ENCODE results near the gene DCLK3. TPM values are rescaled to one million over a fixed set of nuclear protein-coding genes. Genes with fewer than 3 reads are reported as not detected.

The DCLK3 gene
- polyA plus RNA-seq, 3 donors from 2014 or later, result not detected

DNA sequence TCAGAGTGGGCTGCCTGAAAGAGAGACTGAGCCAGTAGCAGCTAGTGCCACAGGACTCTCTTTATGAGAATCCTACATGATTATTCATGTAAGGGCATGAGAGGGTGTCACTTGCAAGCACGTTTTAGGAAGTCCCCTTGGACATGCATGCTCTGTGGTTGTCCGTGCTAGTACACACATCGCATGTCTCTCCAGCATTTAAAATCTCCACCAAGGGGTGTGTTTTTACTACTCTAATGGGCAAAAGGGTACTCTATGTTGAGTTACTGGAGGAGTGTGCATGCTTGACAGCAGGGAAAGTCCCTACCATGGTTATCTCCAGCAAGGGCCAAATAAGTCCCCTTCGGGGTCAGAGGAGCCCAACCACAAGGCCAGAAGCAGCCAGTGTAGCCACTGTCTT is 70.7 kb downstream of the DCLK3 start:
- Mint-ChIP-seq H3K4me3 (no peak overlapping the region), H3K27me3 (ENCODE audit: low read depth in 3 of 3) (peaks cover 0 to 2% (median 2%) of the 10 kb centered on the region in 3 donors), H3K9me3 (no peaks in the 10 kb centered on the region), H3K36me3 (no peaks in the 10 kb centered on the region), H3K4me1 (no peaks in the 10 kb centered on the region), H3K27ac (no peak overlapping the region)
- no peak for DNase-seq

DNA sequence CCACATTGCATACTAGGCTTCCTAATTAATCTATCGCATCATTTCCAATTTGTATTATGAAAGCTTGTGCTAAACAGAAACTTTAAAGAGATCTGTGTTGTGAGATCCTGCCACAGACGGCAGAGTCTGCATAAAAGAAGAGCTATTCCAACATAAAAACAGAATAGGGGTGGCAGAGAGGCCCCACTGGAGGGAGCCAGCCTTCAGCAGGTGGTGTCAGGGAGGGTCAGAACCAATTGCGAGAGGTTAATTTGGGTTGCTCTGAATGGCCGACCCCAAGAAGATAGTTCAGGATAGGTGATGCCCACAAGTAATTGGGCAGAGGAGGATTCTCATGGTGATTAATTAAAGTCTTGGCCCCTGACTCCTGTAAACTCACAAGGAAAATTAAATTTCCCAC is 74.8 kb downstream of the DCLK3 start:
- Mint-ChIP-seq H3K27me3 (ENCODE audit: low read depth in 3 of 3) (peaks cover 0 to 2% (median 0%) of the 10 kb centered on the region in 3 donors), H3K36me3 (no peaks in the 10 kb centered on the region), H3K4me1 (no peaks in the 10 kb centered on the region), H3K27ac (no peak overlapping the region), H3K4me3 (no peak overlapping the region), H3K9me3 (peaks cover 0 to 2% (median 0%) of the 10 kb centered on the region in 6 donors)
- no peak for DNase-seq

DNA sequence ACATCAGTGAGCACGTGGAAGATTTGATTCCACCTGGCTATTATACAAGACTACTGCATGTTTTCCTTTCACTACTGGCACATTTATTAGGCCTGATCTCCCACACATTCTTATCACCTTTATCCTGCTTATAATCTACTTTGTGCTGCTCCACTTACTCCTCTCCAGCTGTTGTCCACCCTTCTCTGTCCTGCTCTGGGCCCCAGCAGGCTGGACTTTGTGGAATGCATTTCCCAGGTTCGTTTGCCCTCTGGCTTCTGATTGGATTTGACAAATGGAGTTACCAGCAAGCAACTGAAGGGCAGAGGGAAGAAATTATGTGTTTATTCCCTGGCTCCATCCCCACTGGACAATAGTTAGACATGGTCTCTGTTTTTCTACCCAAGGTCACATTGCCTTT is 75.5 kb downstream of the DCLK3 start:
- no peaks in the 10 kb centered on the region for H3K36me3 Mint-ChIP-seq
- peaks cover 0 to 2% (median 0%) of the 10 kb centered on the region in 3 donors for H3K27me3 Mint-ChIP-seq (ENCODE audit: low read depth in 3 of 3)
- H3K27ac Mint-ChIP-seq, result no peak overlapping the region
- H3K4me1 Mint-ChIP-seq, result no peaks in the 10 kb centered on the region
- peaks cover 0 to 2% (median 0%) of the 10 kb centered on the region in 6 donors for H3K9me3 Mint-ChIP-seq
- no peak for DNase-seq
- no peak overlapping the region for H3K4me3 Mint-ChIP-seq

DNA sequence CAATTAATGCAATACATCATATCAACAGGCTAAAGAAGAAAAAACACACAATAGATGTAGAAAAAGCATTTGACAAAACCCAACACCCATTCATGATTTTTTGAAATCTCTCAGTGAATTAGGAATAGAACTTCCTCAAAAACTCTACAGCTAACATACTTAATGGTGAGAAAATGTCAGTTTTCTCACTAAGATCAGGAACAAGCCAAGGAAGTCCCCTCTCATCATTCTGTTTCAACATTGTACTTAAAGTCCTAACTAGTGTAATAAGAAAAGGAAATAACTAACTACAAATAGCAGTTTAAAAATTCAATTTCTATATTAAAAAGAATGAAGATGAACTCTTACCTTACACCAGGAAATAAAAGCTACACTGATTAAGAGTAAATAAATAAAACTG is 77.8 kb downstream of the DCLK3 start:
- H3K9me3 Mint-ChIP-seq, result peaks cover 1 to 4% (median 2%) of the 10 kb centered on the region in 6 donors
- DNase-seq, result no peak
- no peak overlapping the region for H3K4me3 Mint-ChIP-seq
- H3K4me1 Mint-ChIP-seq, result no peaks in the 10 kb centered on the region
- H3K36me3 Mint-ChIP-seq, result peaks cover 0 to 3% (median 0%) of the 10 kb centered on the region in 3 donors
- H3K27me3 Mint-ChIP-seq (ENCODE audit: low read depth in 3 of 3), result peaks cover 1 to 7% (median 2%) of the 10 kb centered on the region in 3 donors
- no peak overlapping the region for H3K27ac Mint-ChIP-seq

- Mint-ChIP-seq H3K36me3 (peaks cover 7 to 14% (median 12%) of the 10 kb centered on the region in 3 donors), H3K9me3 (peaks cover 11 to 41% (median 21%) of the 10 kb centered on the region in 6 donors), H3K27me3 (ENCODE audit: low read depth in 3 of 3) (peaks cover 0 to 12% (median 3%) of the 10 kb centered on the region in 3 donors), H3K27ac (no peak overlapping the region), H3K4me3 (no peak overlapping the region), H3K4me1 (no peaks in the 10 kb centered on the region)
- no peak for DNase-seq
Observed at GRCh38 chr3:36681867-36682266, 82.5 kb downstream of the DCLK3 start.

DNA sequence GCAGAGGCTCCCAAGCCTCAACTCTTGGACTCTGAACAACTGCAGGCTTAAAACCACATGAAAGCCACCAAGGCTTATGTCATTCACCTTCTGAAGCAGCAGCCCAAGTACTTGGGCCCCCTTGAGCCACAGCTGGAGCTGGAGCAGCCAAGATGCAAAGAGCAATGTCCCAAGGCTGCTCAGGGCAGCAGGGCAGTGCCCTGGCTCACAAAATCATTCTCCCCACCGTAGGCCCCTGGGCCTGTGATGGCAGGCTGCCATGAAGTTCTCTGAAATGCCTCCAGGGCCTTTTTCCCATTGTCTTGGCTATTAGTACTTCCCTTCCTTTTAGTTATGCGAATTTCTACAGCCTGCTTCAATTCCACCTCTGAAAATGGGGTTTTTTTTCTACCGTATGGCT is 83.4 kb downstream of the DCLK3 start:
- DNase-seq, result no peak
- no peak overlapping the region for H3K4me3 Mint-ChIP-seq
- peaks cover 11 to 41% (median 21%) of the 10 kb centered on the region in 6 donors for H3K9me3 Mint-ChIP-seq
- H3K36me3 Mint-ChIP-seq, result peaks cover 7 to 14% (median 12%) of the 10 kb centered on the region in 3 donors
- no peak overlapping the region for H3K27ac Mint-ChIP-seq
- H3K27me3 Mint-ChIP-seq (ENCODE audit: low read depth in 3 of 3), result peaks cover 0 to 12% (median 3%) of the 10 kb centered on the region in 3 donors
- H3K4me1 Mint-ChIP-seq, result no peaks in the 10 kb centered on the region

DNA sequence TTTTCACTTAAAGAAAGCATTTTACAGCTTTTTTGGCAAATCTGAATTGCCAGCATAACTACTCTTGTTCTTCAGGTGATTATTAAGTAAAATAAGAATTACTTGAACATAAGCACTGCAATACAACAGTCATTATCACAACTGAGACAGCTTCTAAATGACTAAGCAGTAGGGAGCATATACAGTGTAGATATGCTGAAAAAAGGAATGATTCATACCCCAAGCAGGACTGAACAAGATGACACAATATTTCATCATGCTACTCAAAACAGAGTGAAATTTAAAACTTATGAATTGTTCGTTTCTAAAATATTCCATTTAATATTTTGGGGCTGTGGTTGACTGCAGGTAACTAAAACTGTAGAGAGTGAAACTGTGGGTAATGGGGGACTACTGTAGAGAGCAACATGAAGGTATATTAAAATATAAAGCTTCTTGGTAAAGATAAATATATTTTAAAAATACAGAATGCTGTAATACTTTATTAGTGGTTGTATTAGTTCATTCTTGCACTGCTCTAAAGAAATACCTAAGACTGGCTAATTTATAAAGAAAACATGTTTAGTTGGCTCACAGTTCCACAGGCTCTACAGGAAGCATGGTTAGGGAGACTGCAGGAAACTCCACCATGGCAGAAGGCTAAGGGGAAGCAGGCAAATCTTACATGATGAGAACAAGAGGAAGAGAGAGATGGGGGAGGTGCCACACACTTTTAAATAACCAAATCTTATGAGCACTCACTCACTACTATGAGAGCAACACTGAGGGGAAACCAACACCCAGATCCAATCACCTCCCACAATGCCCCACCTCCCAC is 84.8 kb downstream of the DCLK3 start:
- Mint-ChIP-seq H3K36me3 (peaks cover 7 to 14% (median 12%) of the 10 kb centered on the region in 3 donors), H3K9me3 (peaks cover 9 to 43% (median 21%) of the 10 kb centered on the region in 6 donors), H3K4me1 (no peaks in the 10 kb centered on the region), H3K27me3 (ENCODE audit: low read depth in 3 of 3) (peaks cover 0 to 12% (median 3%) of the 10 kb centered on the region in 3 donors), H3K27ac (no peak overlapping the region), H3K4me3 (no peak overlapping the region)
- no peak for DNase-seq

GRCh38 chr3:36678216-36679013 is 85.9 kb downstream of the DCLK3 start:
- Mint-ChIP-seq H3K4me3 (no peak overlapping the region), H3K27me3 (ENCODE audit: low read depth in 3 of 3) (peaks cover 2 to 11% (median 3%) of the 10 kb centered on the region in 3 donors), H3K36me3 (peaks cover 7 to 14% (median 12%) of the 10 kb centered on the region in 3 donors), H3K9me3 (peaks cover 12 to 43% (median 21%) of the 10 kb centered on the region in 6 donors), H3K27ac (no peak overlapping the region), H3K4me1 (no peaks in the 10 kb centered on the region)
- DNase-seq, result no peak

GRCh38 chr3:36677331-36678007 is 86.9 kb downstream of the DCLK3 start:
- Mint-ChIP-seq H3K4me3 (no peak overlapping the region), H3K27me3 (ENCODE audit: low read depth in 3 of 3) (peaks cover 1 to 5% (median 3%) of the 10 kb centered on the region in 3 donors), H3K4me1 (no peaks in the 10 kb centered on the region), H3K36me3 (peaks cover 7 to 14% (median 12%) of the 10 kb centered on the region in 3 donors), H3K27ac (no peak overlapping the region), H3K9me3 (peaks cover 11 to 43% (median 21%) of the 10 kb centered on the region in 6 donors)
- DNase-seq, result no peak

DNA sequence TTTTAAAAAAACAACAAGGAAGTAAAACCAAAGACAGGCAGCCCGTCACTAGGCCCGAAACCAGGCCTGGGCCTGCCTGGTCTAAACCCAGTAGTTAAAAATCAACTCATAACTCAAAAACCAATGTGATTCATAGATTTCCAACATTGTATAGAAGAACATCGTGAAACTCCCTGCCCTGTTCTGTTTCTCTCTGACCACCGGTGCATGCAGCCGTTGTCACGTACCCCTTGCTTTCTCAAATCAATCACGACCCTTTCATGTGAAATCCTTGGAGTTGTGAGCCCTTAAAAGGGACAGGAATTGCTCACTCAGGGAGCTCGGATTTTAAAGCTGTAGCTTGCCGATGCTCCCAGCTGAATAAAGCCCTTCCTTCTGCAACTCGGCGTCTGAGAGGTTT is 89.5 kb downstream of the DCLK3 start:
- H3K27ac Mint-ChIP-seq, result no peak overlapping the region

GRCh38 chr3:36669764-36670163 is 94.6 kb downstream of the DCLK3 start:
- H3K27ac Mint-ChIP-seq, result no peak overlapping the region
- H3K4me3 Mint-ChIP-seq, result no peak overlapping the region
- H3K36me3 Mint-ChIP-seq, result no peaks in the 10 kb centered on the region
- peaks cover 0 to 9% (median 0%) of the 10 kb centered on the region in 6 donors for H3K9me3 Mint-ChIP-seq
- no peaks in the 10 kb centered on the region for H3K4me1 Mint-ChIP-seq
- peaks cover 3 to 7% (median 5%) of the 10 kb centered on the region in 3 donors for H3K27me3 Mint-ChIP-seq (ENCODE audit: low read depth in 3 of 3)
- DNase-seq, result no peak

More for the DNA sequence above, 89.5 kb downstream of the DCLK3 start:
- no peak overlapping the region for H3K4me3 Mint-ChIP-seq
- H3K36me3 Mint-ChIP-seq, result peaks cover 1 to 10% (median 5%) of the 10 kb centered on the region in 3 donors
- H3K9me3 Mint-ChIP-seq, result peaks cover 10 to 31% (median 11%) of the 10 kb centered on the region in 6 donors
- H3K4me1 Mint-ChIP-seq, result no peaks in the 10 kb centered on the region
- no peak for DNase-seq
- H3K27me3 Mint-ChIP-seq (ENCODE audit: low read depth in 3 of 3), result peaks cover 3 to 7% (median 4%) of the 10 kb centered on the region in 3 donors

GRCh38 chr3:36666166-36666565 is 98.2 kb downstream of the DCLK3 start:
- DNase-seq, result no peak
- peaks cover 2 to 6% (median 6%) of the 10 kb centered on the region in 3 donors for H3K27me3 Mint-ChIP-seq (ENCODE audit: low read depth in 3 of 3)
- H3K9me3 Mint-ChIP-seq, result peaks cover 0 to 5% (median 0%) of the 10 kb centered on the region in 6 donors
- H3K27ac Mint-ChIP-seq, result no peak overlapping the region
- H3K36me3 Mint-ChIP-seq, result no peaks in the 10 kb centered on the region
- no peaks in the 10 kb centered on the region for H3K4me1 Mint-ChIP-seq
- H3K4me3 Mint-ChIP-seq, result no peak overlapping the region

GRCh38 chr3:36663666-36664291 is 100.6 kb downstream of the DCLK3 start:
- Mint-ChIP-seq H3K4me1 (no peaks in the 10 kb centered on the region), H3K27ac (no peak overlapping the region), H3K4me3 (no peak overlapping the region), H3K9me3 (peaks cover 0 to 2% (median 0%) of the 10 kb centered on the region in 6 donors), H3K27me3 (ENCODE audit: low read depth in 3 of 3) (peaks cover 0 to 7% (median 6%) of the 10 kb centered on the region in 3 donors), H3K36me3 (no peaks in the 10 kb centered on the region)
- DNase-seq, result no peak
